H1 (cell line): ENCODE data around the gene RP9. TPM values are rescaled to one million over a fixed set of nuclear protein-coding genes. Genes with fewer than 3 reads are reported as not detected.

Experiments
- polyA plus RNA-seq, 7 experiments: library from polyadenylated mRNA; depleted of rRNA in 3 of 7; stranded (reverse) in 5 of 7; unstranded in 2 of 7; fragments of >200 nt in 5 of 7; fragments of 200-250 nt in 2 of 7; gene quantifications; 1 replicate in 5 of 7; 2 replicates in 1 of 7; 4 replicates in 1 of 7; pipeline versions ENCODE4 v1.2.1 to v1.2.3, GENCODE V29; 2011 to 2013; ENCODE audit warnings: missing spikeins in 2 of 7, mixed read lengths in 2 of 7
- total RNA-seq: library from RNA; stranded (reverse); fragmentation: NEBNext Ultra II Directional; extraction: Animal tissue kit (Norgen Biotek cat#: 25700); gene quantifications from 2 replicates; pipeline ENCODE4 v1.2.1, GENCODE V29; 2021
- TF ChIP-seq, protein P1 (sequence below): fragments of 300-600 bp; sonication (generic); IDR thresholded peaks from 2 replicates; pipeline ENCODE4 v1.7.1; 2012; ENCODE audit warnings: low read length, moderate library complexity, mild to moderate bottlenecking, inconsistent platforms; ENCODE audit not compliant: insufficient replicate concordance

Gene RP9
- total and polyA plus RNA-seq, 2 of the 8 experiments (the other 6 are each of a cell fraction or from before 2014, with no cell fraction given): 11.0 to 12.4 TPM

DNA sequence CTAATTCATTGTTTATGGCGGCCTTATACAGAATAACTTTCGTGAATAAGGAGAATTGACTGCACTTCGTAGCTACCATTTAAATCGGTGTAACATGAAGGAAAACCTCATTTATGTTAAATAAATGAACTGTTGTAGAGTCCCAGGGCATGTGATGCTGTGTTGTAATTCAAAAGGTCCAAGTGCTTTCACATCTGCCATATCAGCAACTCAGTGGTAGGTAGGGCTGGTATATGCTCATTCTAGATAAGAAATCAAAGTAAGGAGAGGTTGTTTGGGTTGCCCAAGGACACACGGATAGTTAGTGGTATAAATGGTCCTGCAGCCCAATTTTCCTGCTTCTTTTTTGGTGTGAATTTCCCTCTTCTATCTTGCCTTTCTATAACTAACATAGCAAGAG is 36.0 kb upstream of the RP9 start (continued):
- TF ChIP-seq, protein P1, sequence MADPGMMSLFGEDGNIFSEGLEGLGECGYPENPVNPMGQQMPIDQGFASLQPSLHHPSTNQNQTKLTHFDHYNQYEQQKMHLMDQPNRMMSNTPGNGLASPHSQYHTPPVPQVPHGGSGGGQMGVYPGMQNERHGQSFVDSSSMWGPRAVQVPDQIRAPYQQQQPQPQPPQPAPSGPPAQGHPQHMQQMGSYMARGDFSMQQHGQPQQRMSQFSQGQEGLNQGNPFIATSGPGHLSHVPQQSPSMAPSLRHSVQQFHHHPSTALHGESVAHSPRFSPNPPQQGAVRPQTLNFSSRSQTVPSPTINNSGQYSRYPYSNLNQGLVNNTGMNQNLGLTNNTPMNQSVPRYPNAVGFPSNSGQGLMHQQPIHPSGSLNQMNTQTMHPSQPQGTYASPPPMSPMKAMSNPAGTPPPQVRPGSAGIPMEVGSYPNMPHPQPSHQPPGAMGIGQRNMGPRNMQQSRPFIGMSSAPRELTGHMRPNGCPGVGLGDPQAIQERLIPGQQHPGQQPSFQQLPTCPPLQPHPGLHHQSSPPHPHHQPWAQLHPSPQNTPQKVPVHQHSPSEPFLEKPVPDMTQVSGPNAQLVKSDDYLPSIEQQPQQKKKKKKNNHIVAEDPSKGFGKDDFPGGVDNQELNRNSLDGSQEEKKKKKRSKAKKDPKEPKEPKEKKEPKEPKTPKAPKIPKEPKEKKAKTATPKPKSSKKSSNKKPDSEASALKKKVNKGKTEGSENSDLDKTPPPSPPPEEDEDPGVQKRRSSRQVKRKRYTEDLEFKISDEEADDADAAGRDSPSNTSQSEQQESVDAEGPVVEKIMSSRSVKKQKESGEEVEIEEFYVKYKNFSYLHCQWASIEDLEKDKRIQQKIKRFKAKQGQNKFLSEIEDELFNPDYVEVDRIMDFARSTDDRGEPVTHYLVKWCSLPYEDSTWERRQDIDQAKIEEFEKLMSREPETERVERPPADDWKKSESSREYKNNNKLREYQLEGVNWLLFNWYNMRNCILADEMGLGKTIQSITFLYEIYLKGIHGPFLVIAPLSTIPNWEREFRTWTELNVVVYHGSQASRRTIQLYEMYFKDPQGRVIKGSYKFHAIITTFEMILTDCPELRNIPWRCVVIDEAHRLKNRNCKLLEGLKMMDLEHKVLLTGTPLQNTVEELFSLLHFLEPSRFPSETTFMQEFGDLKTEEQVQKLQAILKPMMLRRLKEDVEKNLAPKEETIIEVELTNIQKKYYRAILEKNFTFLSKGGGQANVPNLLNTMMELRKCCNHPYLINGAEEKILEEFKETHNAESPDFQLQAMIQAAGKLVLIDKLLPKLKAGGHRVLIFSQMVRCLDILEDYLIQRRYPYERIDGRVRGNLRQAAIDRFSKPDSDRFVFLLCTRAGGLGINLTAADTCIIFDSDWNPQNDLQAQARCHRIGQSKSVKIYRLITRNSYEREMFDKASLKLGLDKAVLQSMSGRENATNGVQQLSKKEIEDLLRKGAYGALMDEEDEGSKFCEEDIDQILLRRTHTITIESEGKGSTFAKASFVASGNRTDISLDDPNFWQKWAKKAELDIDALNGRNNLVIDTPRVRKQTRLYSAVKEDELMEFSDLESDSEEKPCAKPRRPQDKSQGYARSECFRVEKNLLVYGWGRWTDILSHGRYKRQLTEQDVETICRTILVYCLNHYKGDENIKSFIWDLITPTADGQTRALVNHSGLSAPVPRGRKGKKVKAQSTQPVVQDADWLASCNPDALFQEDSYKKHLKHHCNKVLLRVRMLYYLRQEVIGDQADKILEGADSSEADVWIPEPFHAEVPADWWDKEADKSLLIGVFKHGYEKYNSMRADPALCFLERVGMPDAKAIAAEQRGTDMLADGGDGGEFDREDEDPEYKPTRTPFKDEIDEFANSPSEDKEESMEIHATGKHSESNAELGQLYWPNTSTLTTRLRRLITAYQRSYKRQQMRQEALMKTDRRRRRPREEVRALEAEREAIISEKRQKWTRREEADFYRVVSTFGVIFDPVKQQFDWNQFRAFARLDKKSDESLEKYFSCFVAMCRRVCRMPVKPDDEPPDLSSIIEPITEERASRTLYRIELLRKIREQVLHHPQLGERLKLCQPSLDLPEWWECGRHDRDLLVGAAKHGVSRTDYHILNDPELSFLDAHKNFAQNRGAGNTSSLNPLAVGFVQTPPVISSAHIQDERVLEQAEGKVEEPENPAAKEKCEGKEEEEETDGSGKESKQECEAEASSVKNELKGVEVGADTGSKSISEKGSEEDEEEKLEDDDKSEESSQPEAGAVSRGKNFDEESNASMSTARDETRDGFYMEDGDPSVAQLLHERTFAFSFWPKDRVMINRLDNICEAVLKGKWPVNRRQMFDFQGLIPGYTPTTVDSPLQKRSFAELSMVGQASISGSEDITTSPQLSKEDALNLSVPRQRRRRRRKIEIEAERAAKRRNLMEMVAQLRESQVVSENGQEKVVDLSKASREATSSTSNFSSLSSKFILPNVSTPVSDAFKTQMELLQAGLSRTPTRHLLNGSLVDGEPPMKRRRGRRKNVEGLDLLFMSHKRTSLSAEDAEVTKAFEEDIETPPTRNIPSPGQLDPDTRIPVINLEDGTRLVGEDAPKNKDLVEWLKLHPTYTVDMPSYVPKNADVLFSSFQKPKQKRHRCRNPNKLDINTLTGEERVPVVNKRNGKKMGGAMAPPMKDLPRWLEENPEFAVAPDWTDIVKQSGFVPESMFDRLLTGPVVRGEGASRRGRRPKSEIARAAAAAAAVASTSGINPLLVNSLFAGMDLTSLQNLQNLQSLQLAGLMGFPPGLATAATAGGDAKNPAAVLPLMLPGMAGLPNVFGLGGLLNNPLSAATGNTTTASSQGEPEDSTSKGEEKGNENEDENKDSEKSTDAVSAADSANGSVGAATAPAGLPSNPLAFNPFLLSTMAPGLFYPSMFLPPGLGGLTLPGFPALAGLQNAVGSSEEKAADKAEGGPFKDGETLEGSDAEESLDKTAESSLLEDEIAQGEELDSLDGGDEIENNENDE: no peak
